HCT116 (cell line): ENCODE measurements around the gene CDK1. TPM values are rescaled to one million over a fixed set of nuclear protein-coding genes. Genes with fewer than 3 reads are reported as not detected.
"Not testable (repeated sequence)": the region's sequence is repeated elsewhere in the genome, so short reads cannot be mapped to it uniquely, and the experiment has no call there.

Source experiments
- ATAC-seq: fragments of 200-7000 bp; cut with Tn5 transposase; 2 replicates; pipeline ENCODE4 v1.9.1; 2020; ENCODE audit warnings: mild to moderate bottlenecking, moderate library complexity
- BruUV-seq: library from RNA; stranded (reverse); fragments of 400-500 nt; replicated peaks from 2 replicates; lab custom pipeline; 2021; lab: Mats Ljungman, UMichigan
- CTCF ChIA-PET: fragments of 300-600 bp; sonication (Branson Sonifier 250); formaldehyde crosslinking; loops from one replicate; lab custom pipeline; 2021; ENCODE audit warnings: antibody characterized with exemption; lab: Charles Lee
- POLR2A ChIA-PET: fragments of 300-600, 350-600 bp; sonication (Branson Sonifier 250); formaldehyde crosslinking; loops from one replicate; lab custom pipeline; 2021; ENCODE audit warnings: antibody characterized with exemption; lab: Charles Lee
- RAD21 ChIA-PET, 2 experiments: fragments of 300-600 bp; sonication (Branson Sonifier 250); formaldehyde crosslinking; loops; one replicate each; lab custom pipeline; 2023; ENCODE audit warnings: low total read pairs in 2 of 2; ENCODE audit not compliant: uncharacterized antibody in 2 of 2, unreplicated experiment in 2 of 2, low non-redundant PET in 1 of 2; lab: Charles Lee
- DNase-seq: peaks from one replicate; pipeline ENCODE4 v3.0.0-alpha.2; 2010; ENCODE audit warnings: low read depth, low spot score
- H2AFZ ChIP-seq: fragments of 200-600 bp; shearing (Covaris generic), sonication (generic); 2 replicates; pipeline ENCODE4 v1.6.1; 2017; ENCODE audit warnings: low read depth, mixed run types, mixed read lengths, antibody characterized with exemption, low read length; ENCODE audit not compliant: poor library complexity, severe bottlenecking
- H3K27ac ChIP-seq: 2 replicates; pipeline ENCODE4 v1.5.1; 2012; ENCODE audit warnings: low read depth, low read length
- H3K27me3 ChIP-seq: fragments of 200-600 bp; sonication (generic); 2 replicates; pipeline ENCODE4 v1.6.1; 2016; ENCODE audit warnings: mixed run types, low read length, mixed read lengths; ENCODE audit not compliant: insufficient read depth
- H3K36me3 ChIP-seq, 2 experiments: fragments of 200-500 bp in 1 of 2; fragments of 200-600 bp in 1 of 2; sonication (Bioruptor generic) in 1 of 2; sonication (generic) in 1 of 2; 2 replicates each; pipeline versions ENCODE4 v1.5.1 to v1.6.1; 2014 to 2016; ENCODE audit warnings: low read length in 2 of 2, inconsistent platforms in 1 of 2, mixed read lengths in 1 of 2, mixed run types in 1 of 2; ENCODE audit not compliant: insufficient read depth in 2 of 2, control insufficient read depth in 1 of 2
- H3K4me1 ChIP-seq, 2 experiments: fragments of 200-600 bp in 1 of 2; sonication (generic) in 1 of 2; 2 replicates each; pipeline versions ENCODE4 v1.5.1 to v1.6.1; 2012 to 2017; ENCODE audit warnings: low read length in 2 of 2, inconsistent platforms in 1 of 2, mild to moderate bottlenecking in 1 of 2, mixed read lengths in 1 of 2, mixed run types in 1 of 2, moderate library complexity in 1 of 2; ENCODE audit not compliant: insufficient read depth in 2 of 2, control insufficient read depth in 1 of 2
- H3K4me2 ChIP-seq: fragments of 200-600 bp; sonication (generic); 2 replicates; pipeline ENCODE4 v1.6.1; 2017; ENCODE audit warnings: mixed run types, low read length, mixed read lengths
- H3K4me3 ChIP-seq, 2 experiments: fragments of 200-600 bp in 1 of 2; sonication (generic) in 1 of 2; replicated peaks in 1 of 2; 2 replicates each; pipeline ENCODE4 v1.5.1; 2011 to 2016; ENCODE audit warnings: low read length in 2 of 2, control low read depth in 1 of 2, low read depth in 1 of 2, mild to moderate bottlenecking in 1 of 2, mixed read lengths in 1 of 2, mixed run types in 1 of 2
- H3K79me2 ChIP-seq: fragments of 200-600 bp; sonication (generic); 2 replicates; pipeline ENCODE4 v1.6.1; 2017; ENCODE audit warnings: mild to moderate bottlenecking, mixed run types, low read length, moderate library complexity, mixed read lengths; ENCODE audit not compliant: insufficient read depth
- H3K9ac ChIP-seq: fragments of 200-600 bp; sonication (generic); 2 replicates; pipeline ENCODE4 v1.6.1; 2016; ENCODE audit warnings: low read length, mixed read lengths
- H3K9me2 ChIP-seq: fragments of 200-600 bp; sonication (generic), shearing (Covaris generic); 2 replicates; pipeline ENCODE4 v1.6.1; 2017; ENCODE audit warnings: mixed run types, mild to moderate bottlenecking, moderate library complexity; ENCODE audit not compliant: insufficient read depth
- H3K9me3 ChIP-seq, 2 experiments: fragments of 200-500 bp in 1 of 2; fragments of 200-600 bp in 1 of 2; sonication (Bioruptor generic) in 1 of 2; sonication (generic) in 1 of 2; 2 replicates each; pipeline ENCODE4 v1.6.1; 2014 to 2017; ENCODE audit warnings: low read length in 2 of 2, mixed read lengths in 2 of 2, inconsistent platforms in 1 of 2, low read depth in 1 of 2, mild to moderate bottlenecking in 1 of 2, mixed run types in 1 of 2, moderate library complexity in 1 of 2; ENCODE audit not compliant: control insufficient read depth in 1 of 2, insufficient read depth in 1 of 2
- H4K20me1 ChIP-seq: fragments of 200-600 bp; sonication (generic), shearing (Covaris generic); 2 replicates; pipeline ENCODE4 v1.6.1; 2017; ENCODE audit warnings: mixed run types, mild to moderate bottlenecking, moderate library complexity; ENCODE audit not compliant: insufficient read depth
- CBX3 ChIP-seq: IDR thresholded peaks from 2 replicates; pipeline ENCODE4 v1.6.1; 2012; ENCODE audit warnings: low read depth
- CEBPB ChIP-seq: IDR thresholded peaks from 2 replicates; pipeline ENCODE4 v1.6.1; 2012; ENCODE audit warnings: low read depth
- ELF1 ChIP-seq: IDR thresholded peaks from 2 replicates; pipeline ENCODE4 v1.6.1; 2012; ENCODE audit warnings: low read depth, borderline replicate concordance
- EZH2 ChIP-seq: fragments of 200-600 bp; sonication (generic); IDR thresholded peaks from 2 replicates; pipeline ENCODE4 v1.6.1; 2017; ENCODE audit warnings: antibody characterized with exemption, mixed run types
- EZH2phosphoT487 ChIP-seq: fragments of 200-600 bp; IDR thresholded peaks from 2 replicates; pipeline ENCODE4 v1.6.1; 2018; ENCODE audit warnings: antibody characterized with exemption, borderline replicate concordance
- JUND ChIP-seq: IDR thresholded peaks from 2 replicates; pipeline ENCODE4 v1.6.1; 2012
- POLR2A ChIP-seq: IDR thresholded peaks from 2 replicates; pipeline ENCODE4 v1.7.0; 2011; ENCODE audit warnings: borderline replicate concordance; ENCODE audit not compliant: insufficient read depth, insufficient read length; ENCODE audit errors: extremely low read depth
- RAD21 ChIP-seq: IDR thresholded peaks from 2 replicates; pipeline ENCODE4 v1.6.1; 2012; ENCODE audit warnings: low read depth, mild to moderate bottlenecking
- SIN3A ChIP-seq: IDR thresholded peaks from 2 replicates; pipeline ENCODE4 v1.6.1; 2012; ENCODE audit warnings: low read depth
- SP1 ChIP-seq: IDR thresholded peaks from 2 replicates; pipeline ENCODE4 v1.6.1; 2012; ENCODE audit warnings: low read depth
- TCF7L2 ChIP-seq: IDR thresholded peaks from 2 replicates; pipeline ENCODE4 v1.7.0; 2011; ENCODE audit warnings: borderline replicate concordance, inconsistent platforms; ENCODE audit not compliant: insufficient read depth, insufficient read length; ENCODE audit errors: extremely low read depth
- ZNF274 ChIP-seq: fragments of 200-500 bp; sonication (Bioruptor generic); IDR thresholded peaks from 2 replicates; pipeline ENCODE4 v1.6.1; 2014; ENCODE audit warnings: mild to moderate bottlenecking, low read depth, low read length, inconsistent platforms
- intact Hi-C: fragments of 100-400 bp; cut with micrococcal nuclease; formaldehyde crosslinking; loops from 2 replicates; pipeline ENCODE4 v1.10.0; 2022
- total RNA-seq: library from RNA; stranded (reverse); gene quantifications from one replicate; pipeline ENCODE4 v1.2.1, GENCODE V29; 2021; ENCODE audit not compliant: unreplicated experiment
- TF ChIP-seq, protein P1 (sequence below), 3 experiments: fragments of 200-600 bp in 1 of 3; sonication (generic) in 1 of 3; IDR thresholded peaks in 2 of 3; conservative IDR thresholded peaks in 1 of 3; 2 replicates each; pipeline ENCODE4 v1.5.1; 2012 to 2017; ENCODE audit warnings: low read depth in 2 of 3, low read length in 2 of 3, antibody characterized with exemption in 1 of 3, borderline replicate concordance in 1 of 3, control low read depth in 1 of 3, mild to moderate bottlenecking in 1 of 3, mixed read lengths in 1 of 3, mixed run types in 1 of 3, moderate library complexity in 1 of 3; ENCODE audit not compliant: insufficient read depth in 1 of 3
- TF ChIP-seq, protein P2 (sequence below): IDR thresholded peaks from 2 replicates; pipeline ENCODE4 v1.6.1; 2012
- TF ChIP-seq, protein P3 (sequence below): IDR thresholded peaks from 2 replicates; pipeline ENCODE4 v1.6.1; 2012; ENCODE audit warnings: low read depth
- TF ChIP-seq, protein P4 (sequence below): IDR thresholded peaks from 2 replicates; pipeline ENCODE4 v1.6.1; 2012

CDK1 gene
- total RNA-seq, 1 experiment from 2014 or later: 104 TPM

DNA sequence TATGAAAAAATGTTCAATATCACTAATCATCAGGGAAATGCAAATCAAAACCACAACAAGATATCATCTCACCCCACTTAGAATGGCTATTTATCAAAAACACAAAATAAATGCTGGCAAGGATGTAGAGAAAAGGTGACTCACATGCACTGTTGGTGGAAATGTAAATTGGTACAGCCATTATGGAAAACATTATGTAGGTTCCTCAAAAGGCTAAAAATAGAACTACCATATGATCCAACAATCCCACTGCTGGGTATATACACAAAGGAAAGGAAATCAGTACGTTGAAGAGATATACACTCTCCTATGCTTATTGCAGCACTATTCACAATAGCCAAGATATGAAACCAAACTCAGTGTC lies 50.2 kb downstream of the CDK1 start:
- H3K4me1 ChIP-seq: no peaks in the 10 kb centered on the region
- TF ChIP-seq, protein P1, sequence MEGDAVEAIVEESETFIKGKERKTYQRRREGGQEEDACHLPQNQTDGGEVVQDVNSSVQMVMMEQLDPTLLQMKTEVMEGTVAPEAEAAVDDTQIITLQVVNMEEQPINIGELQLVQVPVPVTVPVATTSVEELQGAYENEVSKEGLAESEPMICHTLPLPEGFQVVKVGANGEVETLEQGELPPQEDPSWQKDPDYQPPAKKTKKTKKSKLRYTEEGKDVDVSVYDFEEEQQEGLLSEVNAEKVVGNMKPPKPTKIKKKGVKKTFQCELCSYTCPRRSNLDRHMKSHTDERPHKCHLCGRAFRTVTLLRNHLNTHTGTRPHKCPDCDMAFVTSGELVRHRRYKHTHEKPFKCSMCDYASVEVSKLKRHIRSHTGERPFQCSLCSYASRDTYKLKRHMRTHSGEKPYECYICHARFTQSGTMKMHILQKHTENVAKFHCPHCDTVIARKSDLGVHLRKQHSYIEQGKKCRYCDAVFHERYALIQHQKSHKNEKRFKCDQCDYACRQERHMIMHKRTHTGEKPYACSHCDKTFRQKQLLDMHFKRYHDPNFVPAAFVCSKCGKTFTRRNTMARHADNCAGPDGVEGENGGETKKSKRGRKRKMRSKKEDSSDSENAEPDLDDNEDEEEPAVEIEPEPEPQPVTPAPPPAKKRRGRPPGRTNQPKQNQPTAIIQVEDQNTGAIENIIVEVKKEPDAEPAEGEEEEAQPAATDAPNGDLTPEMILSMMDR (IDR thresholded peaks at IDR 0.05 in 2 of 3, conservative IDR thresholded peaks at IDR 0.05 in 1 of 3; ENCODE audit: borderline replicate concordance in 1 of 3, insufficient read depth in 1 of 3, low read depth in 2 of 3, low read length in 2 of 3): no peak
- TF ChIP-seq RAD21: no peak
- TF ChIP-seq SIN3A: no peak
- TF ChIP-seq JUND: no peak
- TF ChIP-seq POLR2A: no peak
- TF ChIP-seq EZH2phosphoT487: no peak
- no peak for TF ChIP-seq CEBPB
- no peak for TF ChIP-seq TCF7L2
- no peak for TF ChIP-seq ELF1
- TF ChIP-seq CBX3: no peak
- TF ChIP-seq, protein P2, sequence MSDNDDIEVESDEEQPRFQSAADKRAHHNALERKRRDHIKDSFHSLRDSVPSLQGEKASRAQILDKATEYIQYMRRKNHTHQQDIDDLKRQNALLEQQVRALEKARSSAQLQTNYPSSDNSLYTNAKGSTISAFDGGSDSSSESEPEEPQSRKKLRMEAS: no peak
- TF ChIP-seq, protein P3, sequence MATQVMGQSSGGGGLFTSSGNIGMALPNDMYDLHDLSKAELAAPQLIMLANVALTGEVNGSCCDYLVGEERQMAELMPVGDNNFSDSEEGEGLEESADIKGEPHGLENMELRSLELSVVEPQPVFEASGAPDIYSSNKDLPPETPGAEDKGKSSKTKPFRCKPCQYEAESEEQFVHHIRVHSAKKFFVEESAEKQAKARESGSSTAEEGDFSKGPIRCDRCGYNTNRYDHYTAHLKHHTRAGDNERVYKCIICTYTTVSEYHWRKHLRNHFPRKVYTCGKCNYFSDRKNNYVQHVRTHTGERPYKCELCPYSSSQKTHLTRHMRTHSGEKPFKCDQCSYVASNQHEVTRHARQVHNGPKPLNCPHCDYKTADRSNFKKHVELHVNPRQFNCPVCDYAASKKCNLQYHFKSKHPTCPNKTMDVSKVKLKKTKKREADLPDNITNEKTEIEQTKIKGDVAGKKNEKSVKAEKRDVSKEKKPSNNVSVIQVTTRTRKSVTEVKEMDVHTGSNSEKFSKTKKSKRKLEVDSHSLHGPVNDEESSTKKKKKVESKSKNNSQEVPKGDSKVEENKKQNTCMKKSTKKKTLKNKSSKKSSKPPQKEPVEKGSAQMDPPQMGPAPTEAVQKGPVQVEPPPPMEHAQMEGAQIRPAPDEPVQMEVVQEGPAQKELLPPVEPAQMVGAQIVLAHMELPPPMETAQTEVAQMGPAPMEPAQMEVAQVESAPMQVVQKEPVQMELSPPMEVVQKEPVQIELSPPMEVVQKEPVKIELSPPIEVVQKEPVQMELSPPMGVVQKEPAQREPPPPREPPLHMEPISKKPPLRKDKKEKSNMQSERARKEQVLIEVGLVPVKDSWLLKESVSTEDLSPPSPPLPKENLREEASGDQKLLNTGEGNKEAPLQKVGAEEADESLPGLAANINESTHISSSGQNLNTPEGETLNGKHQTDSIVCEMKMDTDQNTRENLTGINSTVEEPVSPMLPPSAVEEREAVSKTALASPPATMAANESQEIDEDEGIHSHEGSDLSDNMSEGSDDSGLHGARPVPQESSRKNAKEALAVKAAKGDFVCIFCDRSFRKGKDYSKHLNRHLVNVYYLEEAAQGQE: no peak
- no peak for TF ChIP-seq SP1
- TF ChIP-seq, protein P4, sequence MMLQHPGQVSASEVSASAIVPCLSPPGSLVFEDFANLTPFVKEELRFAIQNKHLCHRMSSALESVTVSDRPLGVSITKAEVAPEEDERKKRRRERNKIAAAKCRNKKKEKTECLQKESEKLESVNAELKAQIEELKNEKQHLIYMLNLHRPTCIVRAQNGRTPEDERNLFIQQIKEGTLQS: no peak
- no peak for TF ChIP-seq EZH2
- TF ChIP-seq ZNF274: no peak
- no peak overlapping the region for H3K4me2 ChIP-seq
- no peak overlapping the region for H3K27ac ChIP-seq
- no peak overlapping the region for H3K9ac ChIP-seq
- DNase-seq (no peak), ATAC-seq (no peak)
- H3K27me3 ChIP-seq: no peaks in the 10 kb centered on the region
- intact Hi-C loops: no loop called here
- H4K20me1 ChIP-seq: no peaks in the 10 kb centered on the region
- ChIA-PET RAD21 (no interaction called here), POLR2A (no interaction called here), CTCF (no interaction called here)
- H3K9me2 ChIP-seq: no peaks in the 10 kb centered on the region
- H3K36me3 ChIP-seq: no peaks in the 10 kb centered on the region
- H3K9me3 ChIP-seq: no peaks in the 10 kb centered on the region
- H3K4me3 ChIP-seq: no peak overlapping the region
- H3K79me2 ChIP-seq: no peaks in the 10 kb centered on the region
- H2AFZ ChIP-seq: no peak overlapping the region
- no TSS peak for BruUV-seq

DNA sequence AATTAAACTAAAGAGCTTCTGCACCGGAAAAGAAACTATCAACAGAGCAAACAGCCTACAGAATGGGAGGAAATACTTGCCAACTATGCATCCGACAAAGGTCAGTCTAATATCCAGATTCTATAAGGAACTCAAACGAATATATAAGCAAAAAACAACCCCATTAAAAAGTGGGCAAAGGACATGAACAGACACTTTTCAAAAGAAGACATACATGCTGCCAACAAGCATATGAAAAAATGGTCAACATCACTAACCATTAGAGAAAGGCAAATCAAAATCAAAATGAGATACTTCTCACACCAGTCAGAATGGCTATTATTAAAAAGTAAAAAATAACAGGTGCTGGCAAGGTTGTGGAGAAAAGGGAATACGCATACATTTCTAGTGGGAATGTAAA lies 53.9 kb downstream of the CDK1 start:
- H3K27me3 ChIP-seq, DNase-seq, H3K36me3 ChIP-seq, intact Hi-C loops, H3K79me2 ChIP-seq, H3K9me3 ChIP-seq, BruUV-seq, H3K27ac ChIP-seq, H2AFZ ChIP-seq, ATAC-seq, H3K4me2 ChIP-seq, H3K4me1 ChIP-seq, POLR2A ChIA-PET, H3K9me2 ChIP-seq, H3K4me3 ChIP-seq, CTCF ChIA-PET, H3K9ac ChIP-seq, H4K20me1 ChIP-seq, RAD21 ChIA-PET: not testable (repeated sequence)
